Skin of body (tissue), 2 donors: ENCODE measurements around the gene IL2RA. TPM values are rescaled to one million over a fixed set of nuclear protein-coding genes. Genes with fewer than 3 reads are reported as not detected.
"Not testable (repeated sequence)": the region's sequence is repeated elsewhere in the genome, so short reads cannot be mapped to it uniquely, and the experiment has no call there.

ENCODE experiments used
- DNase-seq: peaks from one replicate; lab custom pipeline; 2025; lab: John Stamatoyannopoulos, UW
- total RNA-seq: library from RNA; depleted of rRNA; stranded (reverse); fragments of >200 nt; gene quantifications from one replicate; pipeline ENCODE4 v1.2.3, GENCODE V29; 2014

IL2RA gene
- total RNA-seq, 1 donor from 2014 or later, result 0.30 TPM

GRCh38 chr10:6014241-6014761 lies 47.9 kb downstream of the IL2RA start:
- no peak for DNase-seq

DNA sequence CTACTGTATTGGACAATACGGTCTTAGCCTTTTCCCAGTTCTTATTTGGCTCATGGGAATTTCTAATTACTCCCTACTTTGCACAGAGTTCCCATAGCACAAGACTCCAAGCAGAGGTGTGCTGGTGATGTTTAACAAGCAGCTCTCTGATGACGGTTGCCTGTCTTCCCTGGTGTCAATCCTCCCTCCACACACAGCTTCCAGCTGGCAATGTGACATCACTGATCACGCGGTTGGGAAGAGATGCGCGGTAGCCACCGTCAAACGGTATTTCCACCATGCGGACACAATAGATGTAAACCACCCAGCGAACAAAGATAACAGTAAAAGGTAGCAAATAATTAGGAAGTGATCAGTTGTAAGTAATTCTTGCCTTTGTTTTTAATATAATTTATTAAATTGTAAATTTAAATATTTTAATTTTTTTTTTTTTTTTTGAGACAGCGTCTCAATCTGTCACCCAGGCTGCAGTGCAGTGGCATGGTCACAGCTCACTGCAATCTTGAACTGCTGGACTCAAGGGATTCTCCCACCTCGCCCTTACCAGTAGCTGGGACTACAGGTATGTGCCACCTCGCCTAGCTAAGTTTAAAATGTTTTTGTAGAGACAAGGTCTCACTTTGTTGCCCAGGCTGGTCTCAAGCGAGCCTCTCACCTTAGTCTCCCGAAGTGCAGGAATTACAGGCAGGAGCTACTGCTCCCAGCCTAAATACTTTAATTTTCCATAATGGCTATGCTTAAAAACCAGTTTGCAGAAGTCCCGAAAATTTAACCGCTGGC lies 48.6 kb downstream of the IL2RA start:
- DNase-seq, result no peak

GRCh38 chr10:6012121-6012905 lies 49.9 kb downstream of the IL2RA start:
- no peak for DNase-seq

DNA sequence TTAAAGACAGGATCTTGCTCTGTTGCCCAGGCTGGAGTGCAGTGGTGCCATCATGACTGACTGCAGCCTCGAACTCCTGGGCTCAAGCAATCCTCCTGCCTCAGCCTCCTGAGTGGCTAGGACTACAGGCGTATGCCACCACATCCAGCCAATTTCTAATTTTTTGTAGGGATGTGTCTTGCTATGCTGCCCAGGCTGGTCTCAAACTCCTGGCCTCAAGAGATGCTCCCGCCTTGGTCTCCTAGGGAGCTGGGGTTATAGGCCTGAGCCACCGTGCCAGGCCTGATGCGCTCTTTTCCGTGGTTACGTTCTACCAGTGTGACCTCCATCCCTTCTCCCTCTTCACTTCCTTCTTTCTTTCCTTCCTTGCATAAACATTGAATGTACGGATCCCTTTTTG lies 50.6 kb downstream of the IL2RA start:
- no peak for DNase-seq

DNA sequence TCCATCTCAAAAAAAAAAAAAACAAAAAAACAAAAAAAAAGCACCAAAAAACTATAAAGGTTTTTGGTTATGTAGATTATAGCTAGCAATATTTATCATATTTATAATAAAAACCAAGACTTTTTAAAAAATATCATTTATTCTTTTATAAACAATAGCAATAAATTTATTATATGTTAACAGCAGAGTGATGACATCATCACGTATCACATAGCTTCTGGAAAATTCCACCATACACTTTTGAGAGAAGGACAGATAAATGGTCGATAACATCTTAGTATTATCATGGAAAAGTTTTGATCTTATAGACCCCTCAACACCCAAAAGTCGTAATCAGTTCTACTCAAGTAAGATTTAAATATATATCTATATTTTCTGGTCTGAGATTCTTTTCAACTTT lies 51.6 kb downstream of the IL2RA start:
- no peak for DNase-seq

- no peak for DNase-seq
Observed at GRCh38 chr10:6009961-6010360, 52.2 kb downstream of the IL2RA start.

GRCh38 chr10:6009150-6009549 lies 53.0 kb downstream of the IL2RA start:
- no peak for DNase-seq

DNA sequence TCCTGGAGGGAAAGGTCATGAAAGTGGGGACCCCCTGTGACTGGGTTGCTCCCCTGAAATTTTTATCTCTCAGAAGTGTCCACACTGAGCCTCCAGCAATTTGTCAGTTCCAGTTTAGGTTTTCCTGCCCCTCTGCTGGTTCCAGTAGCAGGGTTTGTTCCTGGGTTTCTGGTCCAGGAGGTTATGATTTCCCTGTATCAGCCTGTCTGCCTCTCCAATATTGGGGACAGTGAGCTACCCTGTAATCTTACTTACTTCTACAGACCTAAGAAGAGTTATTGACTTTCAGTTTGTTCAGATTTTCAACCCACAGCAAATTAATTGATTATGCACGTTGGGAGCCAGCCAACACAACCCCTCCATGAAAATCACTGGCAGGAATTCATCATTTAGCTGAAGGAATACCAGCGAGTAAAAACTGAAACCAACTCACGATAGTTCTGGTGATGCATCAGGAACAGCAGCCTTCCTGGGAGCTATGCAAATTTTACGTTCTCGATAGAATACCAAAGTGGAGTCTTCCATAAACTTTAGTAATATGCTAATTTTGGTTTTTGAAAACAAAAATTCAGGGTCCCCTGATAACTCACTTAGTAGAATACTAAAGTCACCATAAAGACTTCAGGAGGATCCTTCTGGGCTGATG lies 53.5 kb downstream of the IL2RA start:
- no peak for DNase-seq

GRCh38 chr10:6006991-6007390 lies 55.2 kb downstream of the IL2RA start:
- no peak for DNase-seq

- DNase-seq, result no peak
Observed at GRCh38 chr10:6006546-6006945, 55.6 kb downstream of the IL2RA start.

DNA sequence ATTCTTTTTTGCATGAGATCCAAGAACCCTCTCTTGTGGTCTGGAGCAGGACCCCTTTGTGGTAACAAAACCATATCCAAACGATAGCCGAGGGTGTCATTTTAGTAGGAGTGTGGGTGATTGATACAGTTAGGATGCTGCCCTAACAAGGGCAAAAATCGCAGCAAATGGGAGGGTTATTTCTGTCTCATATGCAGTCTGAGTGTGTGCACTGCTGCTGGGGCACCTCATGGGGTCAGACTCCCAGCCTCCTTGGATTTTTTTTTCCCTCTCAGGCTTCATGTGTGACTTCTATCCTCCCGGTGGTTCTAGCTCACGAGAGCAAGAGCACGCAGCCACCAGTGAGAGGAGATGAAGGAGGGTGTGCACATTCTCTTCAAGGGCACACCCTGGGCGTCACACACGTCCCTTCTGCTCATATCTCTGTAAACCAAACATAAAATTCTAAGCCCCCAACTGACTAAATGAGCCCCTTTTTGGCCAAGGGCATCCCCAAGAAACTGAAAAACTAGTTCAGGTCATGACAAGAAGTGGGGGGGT lies 56.2 kb downstream of the IL2RA start:
- no peak for DNase-seq

- DNase-seq, result not testable (repeated sequence)
Observed at GRCh38 chr10:6005161-6005804, 56.9 kb downstream of the IL2RA start.

- DNase-seq, result no peak
Observed at GRCh38 chr10:6002809-6003510, 59.2 kb downstream of the IL2RA start.

- DNase-seq, result no peak
Observed at GRCh38 chr10:5999440-6000165, 62.6 kb downstream of the IL2RA start.

- DNase-seq, result no peak
Observed at GRCh38 chr10:5996696-5997095, 65.5 kb downstream of the IL2RA start.

DNA sequence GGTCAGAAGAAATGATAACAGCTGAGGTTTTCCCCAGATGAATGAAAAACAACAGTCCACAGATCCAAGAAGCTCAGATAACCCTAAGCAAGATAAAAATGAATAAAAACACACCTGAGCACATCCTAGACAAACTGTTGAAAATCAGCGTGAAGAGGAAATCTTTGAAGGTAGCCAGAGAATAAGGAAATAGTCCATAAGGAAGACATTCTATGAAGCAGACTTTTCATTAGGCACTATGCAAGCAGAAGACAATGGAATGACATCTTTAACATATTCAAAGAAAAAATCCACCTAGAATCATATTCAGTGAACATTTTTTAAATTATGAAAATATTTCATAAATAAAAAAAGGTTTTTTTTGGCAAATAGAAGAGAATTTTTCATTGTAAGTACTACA lies 69.8 kb downstream of the IL2RA start:
- DNase-seq, result no peak

- no peak for DNase-seq
Observed at GRCh38 chr10:5991708-5992107, 70.5 kb downstream of the IL2RA start.

- DNase-seq, result peak; percentile 14
Observed at GRCh38 chr10:5989756-5990155, 72.4 kb downstream of the IL2RA start.

GRCh38 chr10:5988336-5988920 lies 73.7 kb downstream of the IL2RA start:
- no peak for DNase-seq

DNA sequence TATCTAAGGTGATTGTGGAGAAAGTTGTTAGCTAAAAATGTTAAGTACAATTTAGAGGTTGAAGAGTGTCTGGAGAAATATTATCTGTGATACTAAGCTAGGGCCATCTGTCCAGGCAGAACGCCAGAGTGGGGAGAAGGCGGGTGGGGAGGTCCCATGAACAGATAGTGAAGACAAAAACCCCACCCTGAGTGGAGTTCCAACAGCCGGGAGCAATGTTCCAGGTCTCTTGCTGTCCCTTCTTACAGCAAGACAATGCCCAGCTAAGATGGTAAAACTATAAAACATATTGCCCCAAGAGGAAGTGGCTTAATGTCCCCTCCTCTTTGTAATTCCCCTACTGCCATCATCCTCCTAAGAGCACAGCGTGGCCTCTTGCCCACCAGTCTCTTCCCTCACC lies 74.4 kb downstream of the IL2RA start:
- DNase-seq, result no peak
